GM18511 (cell line): Measurements from ENCODE around the gene CSTB.

Source experiments
- ATAC-seq: cut with Tn5 transposase; IDR thresholded peaks from one replicate; pipeline ENCODE4 v1.9.1; 2021; ENCODE audit warnings: mild to moderate bottlenecking, moderate library complexity; ENCODE audit not compliant: unreplicated experiment

Gene CSTB

GRCh38 chr21:43769325-43769958 lies 6.7 kb downstream of the CSTB start:
- no peak for ATAC-seq

GRCh38 chr21:43768868-43769167 lies 7.3 kb downstream of the CSTB start:
- no peak for ATAC-seq

GRCh38 chr21:43767984-43768867 lies 7.9 kb downstream of the CSTB start:
- ATAC-seq = no peak

DNA sequence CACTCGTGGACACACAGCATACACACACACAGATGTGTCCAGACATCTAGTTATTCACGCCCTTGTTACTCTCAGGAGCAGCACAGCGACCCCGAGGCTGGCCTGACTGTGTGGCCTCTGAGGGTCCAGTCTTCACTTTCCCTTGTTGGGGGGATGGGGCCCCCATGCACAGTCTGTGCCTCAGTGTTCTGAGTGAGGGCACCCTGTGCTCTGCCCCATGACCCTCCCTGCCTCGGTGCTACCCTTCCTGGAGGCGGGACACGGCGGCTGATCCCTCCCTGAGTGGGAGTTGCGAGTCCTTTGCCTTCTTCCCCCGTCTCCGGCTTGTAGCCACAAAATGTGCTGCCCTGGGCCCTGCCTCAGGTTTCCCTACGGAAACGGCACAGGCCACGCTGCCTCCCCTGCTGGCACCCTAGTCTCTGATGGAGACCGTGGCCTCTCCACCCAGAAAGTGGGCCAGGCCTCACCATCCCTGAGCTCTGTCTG lies 8.6 kb downstream of the CSTB start:
- no peak for ATAC-seq

DNA sequence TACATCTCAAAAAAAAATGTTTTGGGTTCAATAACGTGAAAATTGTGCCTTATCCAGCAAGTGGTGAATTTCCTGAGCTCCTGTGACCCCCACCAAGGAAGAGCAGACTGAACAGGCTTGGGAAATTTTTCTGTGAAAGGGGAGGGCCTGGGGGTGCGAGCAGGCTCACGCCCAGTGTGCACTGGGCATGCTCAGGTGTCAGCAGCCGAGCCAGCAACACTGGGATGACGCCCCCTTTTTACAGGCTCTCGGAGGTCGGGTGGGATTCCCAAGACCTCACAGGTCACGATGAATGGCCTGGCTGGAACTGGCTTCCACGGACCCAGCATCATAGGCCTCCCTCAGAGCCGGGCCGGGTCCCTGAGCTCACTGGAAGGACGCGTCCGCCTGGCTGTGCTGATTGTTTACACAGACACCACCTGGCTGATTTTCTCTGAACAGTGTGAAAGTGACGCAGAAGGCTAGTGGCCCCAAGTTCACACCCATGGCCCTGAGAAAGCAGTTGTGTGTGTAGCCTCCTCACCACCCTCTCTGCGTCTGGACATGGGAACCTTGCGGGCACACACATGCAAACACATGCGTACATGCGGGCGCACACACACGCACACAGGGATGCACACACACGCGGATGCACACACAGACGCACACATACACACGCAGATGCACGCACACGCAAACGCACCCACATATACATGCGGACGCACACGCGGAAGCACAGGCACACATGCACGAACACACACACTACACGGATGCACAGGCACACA lies 9.2 kb downstream of the CSTB start:
- ATAC-seq = no peak

DNA sequence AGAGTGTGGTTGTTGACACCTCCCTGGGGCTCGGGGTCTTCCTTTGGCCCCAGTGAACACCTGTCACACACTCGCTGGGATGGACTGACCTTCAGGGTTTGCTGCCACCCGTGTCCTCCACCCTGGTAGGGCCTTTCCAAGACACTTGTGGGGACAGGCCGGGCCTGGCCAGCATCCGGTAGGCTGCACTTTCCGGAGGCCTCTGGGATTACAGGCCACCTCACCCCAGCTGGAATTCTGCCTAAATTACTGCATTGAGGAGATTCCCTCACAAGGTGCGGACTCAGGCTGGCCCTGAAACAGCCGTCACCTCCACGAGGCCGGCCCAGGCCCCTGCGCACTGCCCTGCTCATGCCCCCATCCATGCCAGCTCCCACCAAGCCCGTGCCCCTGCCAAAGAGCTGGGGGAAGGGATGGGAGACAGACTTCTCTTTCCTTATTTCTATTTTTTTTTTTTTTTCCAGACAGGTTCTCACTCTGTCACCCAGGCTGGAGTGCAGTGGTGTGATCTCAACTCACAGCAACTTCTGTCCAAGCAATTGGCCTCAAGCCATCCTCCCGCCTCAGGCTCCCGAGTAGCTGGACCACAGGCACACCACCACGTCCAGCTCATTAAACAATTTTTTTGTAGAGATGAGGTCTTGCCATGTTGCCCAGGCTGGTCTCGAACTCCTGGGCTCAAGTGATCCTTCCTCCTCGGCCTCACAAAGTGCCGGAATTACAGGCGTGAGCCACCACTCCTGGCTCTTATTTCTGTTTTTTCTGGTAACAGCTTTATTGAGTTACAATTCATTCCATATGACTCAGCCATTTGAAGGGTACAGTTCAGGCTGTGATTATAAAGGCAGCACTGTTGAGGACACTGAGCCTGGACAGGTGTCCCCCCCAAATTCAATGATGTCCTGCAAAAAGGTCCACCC lies 11.3 kb downstream of the CSTB start:
- no peak for ATAC-seq

GRCh38 chr21:43763901-43764523 lies 12.1 kb downstream of the CSTB start:
- no peak for ATAC-seq

- ATAC-seq = no peak
Measured at GRCh38 chr21:43762303-43763128, 13.6 kb downstream of the CSTB start.

- no peak for ATAC-seq
Measured at GRCh38 chr21:43761886-43762285, 14.2 kb downstream of the CSTB start.

- no peak for ATAC-seq
Measured at GRCh38 chr21:43760391-43760958, 15.6 kb downstream of the CSTB start.

GRCh38 chr21:43759651-43760050 lies 16.5 kb downstream of the CSTB start:
- no peak for ATAC-seq

GRCh38 chr21:43758811-43759210 lies 17.3 kb downstream of the CSTB start:
- no peak for ATAC-seq

GRCh38 chr21:43758111-43758641 lies 17.9 kb downstream of the CSTB start:
- no peak for ATAC-seq

DNA sequence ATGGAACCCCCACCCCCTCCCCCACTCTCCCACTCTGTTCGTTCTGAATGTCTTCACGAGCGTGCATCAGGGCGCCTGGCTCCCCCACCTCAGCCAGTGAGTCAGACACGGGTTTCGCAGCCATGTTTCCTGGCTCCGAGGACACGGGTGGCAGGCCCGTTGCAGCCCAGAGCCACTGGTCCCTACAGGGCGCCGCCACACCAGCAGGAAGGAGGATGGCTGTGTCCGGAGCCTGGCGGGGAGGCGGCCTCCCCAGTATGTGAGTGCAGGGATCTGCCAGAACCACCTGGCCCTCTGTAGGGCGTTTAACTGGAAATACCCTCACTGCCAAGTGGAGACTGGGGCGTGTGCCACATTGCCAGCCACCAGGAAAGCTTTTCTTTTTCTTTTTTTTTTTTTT lies 18.5 kb downstream of the CSTB start:
- no peak for ATAC-seq

GRCh38 chr21:43755820-43756594 lies 20.1 kb downstream of the CSTB start:
- ATAC-seq = no peak

DNA sequence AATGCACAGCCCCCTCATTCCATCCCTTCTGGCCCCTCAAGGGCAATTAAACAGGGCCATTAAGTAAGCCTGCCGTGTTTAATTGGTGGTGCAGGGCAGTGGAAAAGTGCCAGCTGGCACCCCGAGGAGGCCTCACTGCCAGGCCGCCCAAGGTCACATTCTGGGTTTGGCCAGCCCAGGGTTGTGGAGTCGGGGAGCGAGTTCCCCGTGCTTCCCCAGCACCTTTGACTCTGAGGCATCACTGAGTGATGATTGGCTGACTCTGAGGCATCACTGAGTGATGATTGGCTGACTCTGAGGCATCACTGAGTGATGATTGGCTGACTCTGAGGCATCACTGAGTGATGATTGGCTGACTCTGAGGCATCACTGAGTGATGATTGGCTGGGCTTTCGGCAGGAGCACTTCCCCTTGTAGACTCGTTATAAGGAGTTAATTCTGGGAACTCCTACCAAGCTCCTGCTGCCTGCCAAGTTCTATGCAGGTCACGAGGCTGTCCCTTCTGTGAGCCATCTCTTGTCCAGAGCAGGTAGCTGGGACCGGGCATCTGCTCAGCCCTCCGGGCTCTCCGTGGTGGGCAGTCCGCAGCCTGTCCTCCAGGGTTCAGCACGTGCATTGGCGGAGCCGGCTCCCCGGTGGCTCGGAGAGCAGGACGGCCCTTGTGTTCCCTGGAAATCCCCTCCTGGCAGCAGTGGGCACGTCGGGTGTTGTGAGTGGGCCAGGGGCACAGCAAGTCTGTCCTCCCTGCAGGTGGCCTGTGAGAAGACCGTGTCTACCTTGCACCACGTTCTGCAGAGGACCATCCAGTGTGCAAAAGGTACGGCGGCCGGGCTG lies 20.9 kb downstream of the CSTB start:
- ATAC-seq = no peak

- no peak for ATAC-seq
Measured at GRCh38 chr21:43753439-43753799, 22.7 kb downstream of the CSTB start.
